GM12892 (cell line): ENCODE data around the gene TMOD3.

Experiments
- POLR2A ChIP-seq: IDR thresholded peaks from 2 replicates; pipeline ENCODE4 v1.6.1; 2011; ENCODE audit warnings: low read depth, low read length, control low read depth
- POLR2AphosphoS5 ChIP-seq: IDR thresholded peaks from 2 replicates; pipeline ENCODE4 v1.6.1; 2011; ENCODE audit warnings: low read depth, low read length, control low read depth
- TAF1 ChIP-seq: IDR thresholded peaks from 2 replicates; pipeline ENCODE4 v1.6.1; 2011; ENCODE audit warnings: low read depth, mild to moderate bottlenecking, control low read depth, low read length, borderline replicate concordance

GRCh38 chr15:51931638-51932037 lies 102.2 kb downstream of the TMOD3 start:
- TF ChIP-seq POLR2A (no peak), POLR2AphosphoS5 (no peak), TAF1 (no peak)
